IPS-NIHi7 (cell line): ENCODE data around the gene ME3.
"Not testable (repeated sequence)": the region's sequence is repeated elsewhere in the genome, so short reads cannot be mapped to it uniquely, and the experiment has no call there.

ENCODE experiments used
- DNase-seq: peaks from one replicate; pipeline ENCODE4 v3.0.0; 2012; ENCODE audit warnings: mixed read lengths; ENCODE audit errors: extremely low spot score

Gene ME3

GRCh38 chr11:86621854-86622253 lies 50.6 kb downstream of the ME3 start:
- DNase-seq: no peak

GRCh38 chr11:86620891-86621521 lies 51.4 kb downstream of the ME3 start:
- DNase-seq: no peak

GRCh38 chr11:86619428-86619827 lies 53.0 kb downstream of the ME3 start:
- DNase-seq: not testable (repeated sequence)

GRCh38 chr11:86617502-86617901 lies 54.9 kb downstream of the ME3 start:
- DNase-seq: no peak

- DNase-seq: no peak
These were observed 56.9 kb downstream of the ME3 start for GRCh38 chr11:86615487-86615886.

- peak; percentile 24 for DNase-seq
These were observed 61.7 kb downstream of the ME3 start for GRCh38 chr11:86610559-86611341.

GRCh38 chr11:86608251-86608799 lies 64.1 kb downstream of the ME3 start:
- DNase-seq: peak; percentile 64

- DNase-seq: no peak
These were observed 65.5 kb downstream of the ME3 start for GRCh38 chr11:86606836-86607481.

- DNase-seq: no peak
These were observed 66.1 kb downstream of the ME3 start for GRCh38 chr11:86606270-86606835.

GRCh38 chr11:86596861-86597586 lies 75.4 kb downstream of the ME3 start:
- DNase-seq: no peak

- no peak for DNase-seq
These were observed 76.5 kb downstream of the ME3 start for GRCh38 chr11:86595955-86596354.

GRCh38 chr11:86595451-86595850 lies 77.0 kb downstream of the ME3 start:
- DNase-seq: no peak

GRCh38 chr11:86594746-86595145 lies 77.7 kb downstream of the ME3 start:
- DNase-seq: no peak

- no peak for DNase-seq
These were observed 78.6 kb downstream of the ME3 start for GRCh38 chr11:86593833-86594232.

GRCh38 chr11:86592659-86593451 lies 79.6 kb downstream of the ME3 start:
- DNase-seq: peak; percentile 30

- DNase-seq: no peak
These were observed 80.3 kb downstream of the ME3 start for GRCh38 chr11:86592047-86592591.

- no peak for DNase-seq
These were observed 80.8 kb downstream of the ME3 start for GRCh38 chr11:86591631-86592030.

- DNase-seq: no peak
These were observed 82.4 kb downstream of the ME3 start for GRCh38 chr11:86589856-86590589.

- no peak for DNase-seq
These were observed 83.2 kb downstream of the ME3 start for GRCh38 chr11:86589204-86589603.
